IPS DF 6.9 (cell line): Measurements from ENCODE around the gene F3.

ENCODE experiments used
- DNase-seq: peaks from one replicate; pipeline ENCODE4 v3.0.0-alpha.2; 2013; ENCODE audit warnings: low read depth, low spot score
- H3K27ac ChIP-seq: one replicate; pipeline ENCODE4 v1.5.1; 2013; ENCODE audit warnings: low read length, control low read depth
- H3K27me3 ChIP-seq: 2 replicates; pipeline ENCODE4 v1.6.1; 2013; ENCODE audit warnings: mild to moderate bottlenecking, low read length; ENCODE audit not compliant: control insufficient read depth, insufficient read depth
- H3K36me3 ChIP-seq: 2 replicates; pipeline ENCODE4 v1.6.1; 2013; ENCODE audit warnings: low read length; ENCODE audit not compliant: control insufficient read depth, insufficient read depth
- H3K4me1 ChIP-seq: 2 replicates; pipeline ENCODE4 v1.6.1; 2013; ENCODE audit warnings: low read length; ENCODE audit not compliant: control insufficient read depth, insufficient read depth
- H3K4me3 ChIP-seq: 2 replicates; pipeline ENCODE4 v1.5.1; 2013; ENCODE audit warnings: mild to moderate bottlenecking, low read length
- H3K9me3 ChIP-seq: 2 replicates; pipeline ENCODE4 v1.6.1; 2013; ENCODE audit warnings: low read length, inconsistent platforms; ENCODE audit not compliant: control insufficient read depth, insufficient read depth
- WGBS: extraction: QIAGEN DNeasy Blood & Tissue Kit; methylation state at CpG from one replicate; pipeline ENCODE4 v1.1.7; 2013; ENCODE audit warnings: mixed read lengths, missing lambda C conversion rate; ENCODE audit not compliant: insufficient read length, insufficient coverage; 5-methylcytosine and 5-hydroxymethylcytosine counted together

Gene F3

DNA sequence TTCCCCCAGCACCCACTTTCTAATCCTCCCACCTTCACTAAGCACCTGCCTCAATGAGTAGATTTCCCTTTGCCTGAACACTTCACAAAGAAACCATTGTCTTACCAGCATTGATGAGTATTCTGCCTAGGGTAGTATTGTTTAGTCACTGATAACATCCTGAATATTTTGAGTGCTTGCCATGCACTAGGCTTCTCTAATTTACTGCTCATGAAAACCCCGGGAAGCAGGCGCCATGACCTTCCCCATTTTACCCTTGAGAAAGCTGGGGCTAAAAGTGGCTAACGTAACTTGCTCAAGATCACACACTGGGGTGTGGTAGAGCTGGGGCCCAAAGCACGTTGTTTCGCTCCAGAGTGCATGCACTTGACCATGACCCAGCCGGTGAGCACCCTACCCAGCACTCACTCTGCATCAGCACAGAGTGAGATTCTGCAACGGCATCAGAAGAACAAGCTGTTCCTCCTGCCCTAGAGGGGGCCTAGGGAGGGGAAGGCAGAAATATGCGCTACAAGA lies 10.6 kb upstream of the F3 start:
- no peak for DNase-seq

DNA sequence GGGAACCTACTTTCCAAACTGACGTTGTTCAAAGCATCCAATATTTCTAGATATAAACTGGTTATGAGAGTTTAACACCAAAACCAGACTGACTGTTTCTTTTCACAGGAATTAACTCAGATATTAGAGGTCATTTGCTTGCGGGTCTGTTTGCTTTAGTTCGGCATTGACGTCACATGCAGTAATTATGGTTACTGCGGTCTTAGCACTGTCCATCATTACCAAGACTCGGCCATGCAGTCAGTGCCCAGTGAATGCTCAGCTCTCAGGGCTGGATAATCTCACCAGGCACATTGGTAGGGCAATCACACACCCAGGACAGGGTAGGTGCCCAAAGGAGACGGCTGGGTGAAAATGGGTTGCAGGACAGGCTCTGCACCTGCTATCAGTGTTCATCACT lies 9.9 kb upstream of the F3 start:
- no peak overlapping the region for H3K4me3 ChIP-seq
- no peaks in the 10 kb centered on the region for H3K36me3 ChIP-seq
- no peak for DNase-seq
- H3K4me1 ChIP-seq: peaks cover 3% of the 10 kb centered on the region
- H3K27ac ChIP-seq: no peak overlapping the region
- H3K27me3 ChIP-seq: no peaks in the 10 kb centered on the region
- H3K9me3 ChIP-seq: no peaks in the 10 kb centered on the region
- no CpG with 5 or more reads among the region's 7 CpGs for WGBS

More for the DNA sequence above, 10.6 kb upstream of the F3 start:
- no CpG with 5 or more reads among the region's 8 CpGs for WGBS
- no peaks in the 10 kb centered on the region for H3K36me3 ChIP-seq
- H3K27ac ChIP-seq: no peak overlapping the region
- H3K4me3 ChIP-seq: no peak overlapping the region
- H3K27me3 ChIP-seq: no peaks in the 10 kb centered on the region
- H3K9me3 ChIP-seq: no peaks in the 10 kb centered on the region
- peaks cover 3% of the 10 kb centered on the region for H3K4me1 ChIP-seq

DNA sequence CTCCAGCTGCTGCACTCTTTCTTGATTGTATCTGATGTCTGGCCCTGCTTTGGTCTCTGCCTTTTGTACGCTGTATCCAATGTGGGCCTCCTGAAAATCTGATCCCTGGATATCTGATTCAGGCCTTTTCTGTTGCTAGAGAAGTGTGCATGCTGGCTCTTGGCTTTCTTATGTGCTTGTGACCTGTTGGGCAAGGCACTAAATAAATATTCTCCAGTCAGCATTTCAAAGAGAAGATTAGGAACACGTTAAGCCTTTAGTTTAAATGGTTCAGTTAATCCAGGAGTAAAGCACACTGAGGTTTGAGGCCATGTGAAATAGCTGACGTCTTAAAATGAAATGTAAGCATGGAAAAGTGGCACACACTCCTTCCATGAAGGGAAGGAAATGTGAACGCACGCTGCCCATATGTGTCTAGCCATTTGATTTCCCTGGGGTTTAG lies 9.3 kb upstream of the F3 start:
- Histone ChIP-seq H3K27ac (no peak overlapping the region), H3K27me3 (no peaks in the 10 kb centered on the region), H3K4me3 (no peak overlapping the region), H3K4me1 (peaks cover 3% of the 10 kb centered on the region), H3K9me3 (no peaks in the 10 kb centered on the region), H3K36me3 (no peaks in the 10 kb centered on the region)
- no CpG with 5 or more reads among the region's 5 CpGs for WGBS
- DNase-seq: no peak

DNA sequence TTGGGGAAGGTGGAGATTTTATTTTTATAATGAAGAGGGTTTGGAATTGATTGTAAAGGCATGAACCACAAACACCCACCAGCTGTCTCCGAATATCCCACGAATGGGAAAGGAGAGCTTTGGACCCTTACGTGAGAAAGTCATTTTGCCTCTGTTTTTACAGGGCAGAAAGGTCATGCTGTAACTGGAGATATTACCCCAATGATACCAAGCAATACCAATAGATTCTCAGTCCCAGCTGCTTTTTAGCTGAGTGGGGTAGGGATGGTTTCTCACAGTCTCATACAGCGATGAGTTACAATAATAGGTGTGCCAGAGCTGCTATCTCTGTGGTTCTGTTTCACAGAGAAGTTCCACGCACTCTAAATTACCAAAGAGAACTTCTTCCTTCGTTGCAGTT lies 8.8 kb upstream of the F3 start:
- Histone ChIP-seq H3K4me1 (peaks cover 3% of the 10 kb centered on the region), H3K36me3 (no peaks in the 10 kb centered on the region)
- WGBS: no CpG with 5 or more reads among the region's 6 CpGs

DNA sequence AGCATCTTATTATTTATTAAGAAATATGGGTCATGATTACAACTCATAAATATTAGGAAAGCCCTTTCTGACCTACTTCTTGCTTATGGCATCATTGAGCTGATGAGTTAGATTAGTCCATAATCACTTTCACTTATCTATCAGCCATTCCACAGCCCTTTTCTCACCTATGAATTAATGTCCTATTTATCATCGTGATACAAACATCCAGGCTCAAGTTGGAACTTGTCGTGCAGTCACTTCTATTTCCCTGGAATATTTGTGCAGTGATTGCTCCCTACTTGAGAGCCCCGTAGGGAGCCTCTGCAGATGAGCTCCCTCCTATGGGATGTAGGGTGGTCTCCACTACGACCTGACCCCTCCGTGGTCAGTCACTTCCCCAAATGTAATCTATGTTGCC lies 8.1 kb upstream of the F3 start:
- no peaks in the 10 kb centered on the region for H3K9me3 ChIP-seq
- no peak for DNase-seq
- WGBS: no CpG with 5 or more reads among the region's 5 CpGs
- H3K4me3 ChIP-seq: no peak overlapping the region
- H3K27me3 ChIP-seq: no peaks in the 10 kb centered on the region
- no peaks in the 10 kb centered on the region for H3K36me3 ChIP-seq
- H3K4me1 ChIP-seq: peaks cover 3% of the 10 kb centered on the region
- H3K27ac ChIP-seq: no peak overlapping the region

More for the DNA sequence above, 8.8 kb upstream of the F3 start:
- H3K27ac ChIP-seq: no peak overlapping the region
- no peak for DNase-seq
- H3K9me3 ChIP-seq: no peaks in the 10 kb centered on the region
- no peak overlapping the region for H3K4me3 ChIP-seq
- no peaks in the 10 kb centered on the region for H3K27me3 ChIP-seq

DNA sequence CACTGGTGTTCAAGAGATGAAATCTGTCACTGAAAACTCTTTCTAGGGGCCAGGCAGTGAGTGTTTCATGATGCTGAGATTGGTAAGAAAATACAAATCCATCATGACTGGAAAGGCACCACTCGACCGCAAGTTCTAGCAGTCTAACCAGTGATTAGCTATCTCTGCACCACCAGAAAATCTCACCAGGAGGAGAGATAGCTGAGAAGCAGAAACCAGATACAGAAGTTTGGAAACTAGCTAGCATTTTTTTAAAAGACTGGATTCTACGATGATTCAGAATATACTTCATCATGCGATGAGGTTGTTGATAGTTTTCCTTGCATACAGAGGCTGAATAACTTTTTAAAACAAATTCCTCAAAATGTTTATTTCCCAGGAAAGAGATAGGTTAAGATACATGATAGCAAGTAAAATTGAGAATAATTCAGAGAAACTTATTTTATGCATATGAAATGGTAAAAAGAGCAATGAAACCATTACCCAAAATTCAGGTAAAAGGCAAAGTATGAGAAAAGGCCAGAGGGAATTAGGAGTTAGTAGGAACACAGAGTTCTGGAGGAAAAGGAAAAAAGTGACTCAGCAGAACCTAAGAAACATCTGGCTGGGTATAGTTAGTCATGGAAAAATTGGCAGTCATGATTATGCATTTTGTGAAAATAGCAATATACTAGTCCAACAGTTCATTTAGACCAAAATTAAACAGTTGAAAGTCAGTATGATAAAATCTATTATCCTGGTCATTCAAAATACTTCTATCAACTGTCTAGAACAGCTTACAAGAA lies 3.3 kb upstream of the F3 start:
- Histone ChIP-seq H3K4me1 (no peaks in the 10 kb centered on the region), H3K27me3 (peaks cover 6% of the 10 kb centered on the region; the same call in 1 of the 2 replicates), H3K27ac (no peak overlapping the region), H3K36me3 (no peaks in the 10 kb centered on the region), H3K9me3 (no peaks in the 10 kb centered on the region), H3K4me3 (no peak overlapping the region)
- no peak for DNase-seq
- no CpG with 5 or more reads among the region's 4 CpGs for WGBS

DNA sequence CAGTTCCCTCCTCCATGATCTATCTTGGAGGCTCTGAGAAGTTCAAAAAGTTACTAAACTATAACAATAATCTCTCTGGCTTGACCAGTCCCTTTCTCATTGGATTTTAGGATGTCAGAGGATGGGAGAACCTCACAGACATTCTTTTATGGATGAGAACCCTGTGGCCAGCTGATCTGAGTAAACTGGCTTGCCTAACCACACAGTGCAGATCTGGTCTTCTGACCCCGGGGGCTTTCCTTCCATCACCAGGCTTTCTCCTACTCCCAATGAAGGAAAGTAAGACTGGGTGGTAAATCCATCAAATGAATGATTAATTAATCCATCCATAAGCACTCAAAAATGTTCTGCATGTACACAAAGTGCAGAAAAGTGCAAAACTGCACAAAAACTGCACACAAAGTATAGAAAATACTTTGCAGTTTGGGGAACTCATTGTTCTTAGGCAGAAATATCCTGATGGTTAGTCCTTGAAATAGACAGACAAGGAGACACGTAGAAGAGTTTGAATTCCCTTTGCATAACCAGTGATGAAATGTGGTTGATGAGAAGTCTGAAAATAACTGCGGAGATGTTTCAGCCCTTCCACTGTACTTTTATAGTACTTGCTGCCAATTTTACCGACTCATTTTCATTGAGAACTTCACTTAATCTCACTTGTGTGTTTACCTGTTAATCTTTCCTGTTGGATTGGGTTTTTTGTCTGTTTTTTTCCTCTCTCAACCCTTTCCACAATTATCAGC lies 2.5 kb upstream of the F3 start:
- WGBS: no CpG with 5 or more reads among the region's 4 CpGs
- no peaks in the 10 kb centered on the region for H3K4me1 ChIP-seq
- DNase-seq: no peak
- H3K4me3 ChIP-seq: no peak overlapping the region
- no peak overlapping the region for H3K27ac ChIP-seq
- no peaks in the 10 kb centered on the region for H3K36me3 ChIP-seq
- H3K9me3 ChIP-seq: no peaks in the 10 kb centered on the region
- H3K27me3 ChIP-seq: peaks cover 6% of the 10 kb centered on the region; the same call in 1 of the 2 replicates

DNA sequence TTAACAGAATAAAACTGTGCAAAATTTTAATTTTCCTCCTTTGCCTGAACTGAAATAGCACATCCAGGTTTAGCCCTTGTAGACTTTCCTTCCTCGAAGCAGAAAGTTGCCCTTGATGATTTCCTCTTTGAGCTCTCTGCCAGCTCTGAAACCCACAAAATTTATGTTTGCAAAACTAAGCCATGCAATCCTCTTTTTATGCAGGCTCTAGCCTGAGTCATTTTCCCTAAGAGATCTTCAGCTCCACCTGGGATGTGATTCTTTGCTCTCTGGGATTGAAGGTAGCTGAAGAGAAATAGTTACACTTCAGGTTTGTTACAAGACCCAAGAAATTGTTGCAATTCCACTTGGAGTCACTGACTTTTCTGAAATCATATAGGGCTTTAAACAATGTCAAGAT lies 1.4 kb upstream of the F3 start:
- Histone ChIP-seq H3K4me1 (peaks cover 3% of the 10 kb centered on the region), H3K27me3 (peaks cover 6% of the 10 kb centered on the region; the same call in 1 of the 2 replicates), H3K27ac (no peak overlapping the region), H3K36me3 (no peaks in the 10 kb centered on the region; the same call in 1 of the 2 replicates), H3K4me3 (no peak overlapping the region), H3K9me3 (no peaks in the 10 kb centered on the region)
- no CpG with 5 or more reads among the region's 1 CpG for WGBS
- no peak for DNase-seq

DNA sequence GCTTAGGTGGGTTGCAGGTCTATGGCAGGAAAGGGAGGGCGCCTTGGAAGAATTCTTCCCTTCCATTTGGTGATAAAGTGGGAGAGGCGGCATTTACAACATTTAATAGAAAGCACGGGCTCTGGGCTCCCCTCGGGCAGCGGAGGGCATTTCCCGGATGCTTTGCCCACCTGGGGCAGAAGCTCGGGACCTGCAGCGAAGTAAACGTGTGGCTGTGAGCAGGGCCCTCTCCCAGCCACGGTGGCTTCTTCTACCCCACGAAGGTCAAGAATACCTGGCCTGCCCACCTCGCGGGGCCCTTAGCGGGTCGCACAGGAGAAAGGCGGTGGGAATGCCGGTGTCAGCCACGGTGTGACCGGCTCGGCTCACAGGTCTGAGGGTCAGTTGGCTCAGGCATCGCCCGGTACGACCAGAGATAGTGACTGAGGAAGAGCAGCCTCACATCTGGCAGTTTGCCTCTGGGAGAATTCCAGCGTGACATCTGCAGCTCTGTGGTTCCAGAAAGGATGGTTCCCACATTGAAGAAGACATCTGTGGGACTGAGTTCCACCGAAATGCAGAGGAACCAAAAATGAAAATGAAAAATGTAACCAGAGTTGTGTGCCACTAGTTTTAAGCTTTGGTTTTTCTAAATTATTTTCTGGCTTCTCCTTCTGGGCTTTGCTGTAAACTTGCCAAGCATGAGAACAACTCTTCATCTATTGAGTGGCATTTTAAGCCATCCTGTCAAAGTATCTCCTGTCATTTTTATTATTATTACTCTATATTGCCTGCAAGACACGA lies 720 bp upstream of the F3 start:
- DNase-seq: no peak
- peaks cover 3% of the 10 kb centered on the region for H3K4me1 ChIP-seq
- H3K36me3 ChIP-seq: no peaks in the 10 kb centered on the region; the same call in 1 of the 2 replicates
- peak overlapping the region; percentile 71; the same call in 1 of the 2 replicates for H3K4me3 ChIP-seq
- H3K27me3 ChIP-seq: peaks cover 6% of the 10 kb centered on the region; the same call in 1 of the 2 replicates
- H3K9me3 ChIP-seq: no peaks in the 10 kb centered on the region
- no peak overlapping the region for H3K27ac ChIP-seq
- no CpG with 5 or more reads among the region's 26 CpGs for WGBS
